HG03378 (cell line): ENCODE data around the gene RET.

Experiments used
- ATAC-seq: cut with Tn5 transposase; IDR thresholded peaks from one replicate; pipeline ENCODE4 v1.9.1; 2021; ENCODE audit warnings: mild to moderate bottlenecking, moderate library complexity; ENCODE audit not compliant: unreplicated experiment

RET gene

DNA sequence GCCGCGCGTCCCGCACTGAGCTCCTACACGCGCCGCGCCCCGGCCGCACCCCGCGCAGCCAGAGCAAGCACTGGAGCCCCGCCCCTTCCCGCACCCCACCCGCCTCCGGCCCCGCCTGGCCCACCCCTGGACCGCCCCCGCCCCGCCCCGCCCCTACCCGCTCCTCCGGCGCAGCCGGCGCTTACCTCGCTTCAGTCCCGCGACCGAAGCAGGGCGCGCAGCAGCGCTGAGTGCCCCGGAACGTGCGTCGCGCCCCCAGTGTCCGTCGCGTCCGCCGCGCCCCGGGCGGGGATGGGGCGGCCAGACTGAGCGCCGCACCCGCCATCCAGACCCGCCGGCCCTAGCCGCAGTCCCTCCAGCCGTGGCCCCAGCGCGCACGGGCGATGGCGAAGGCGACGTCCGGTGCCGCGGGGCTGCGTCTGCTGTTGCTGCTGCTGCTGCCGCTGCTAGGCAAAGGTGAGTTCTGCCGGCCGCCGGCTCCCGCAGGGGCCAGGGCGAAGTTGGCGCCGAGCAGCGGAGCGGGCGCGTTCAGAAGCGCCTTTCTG is at the start of gene RET:
Gene RET (plus strand): TSS at position 194 of the 545 bp plus-strand sequence. CDS start 190 bp downstream, at position 384.
- no peak for ATAC-seq

DNA sequence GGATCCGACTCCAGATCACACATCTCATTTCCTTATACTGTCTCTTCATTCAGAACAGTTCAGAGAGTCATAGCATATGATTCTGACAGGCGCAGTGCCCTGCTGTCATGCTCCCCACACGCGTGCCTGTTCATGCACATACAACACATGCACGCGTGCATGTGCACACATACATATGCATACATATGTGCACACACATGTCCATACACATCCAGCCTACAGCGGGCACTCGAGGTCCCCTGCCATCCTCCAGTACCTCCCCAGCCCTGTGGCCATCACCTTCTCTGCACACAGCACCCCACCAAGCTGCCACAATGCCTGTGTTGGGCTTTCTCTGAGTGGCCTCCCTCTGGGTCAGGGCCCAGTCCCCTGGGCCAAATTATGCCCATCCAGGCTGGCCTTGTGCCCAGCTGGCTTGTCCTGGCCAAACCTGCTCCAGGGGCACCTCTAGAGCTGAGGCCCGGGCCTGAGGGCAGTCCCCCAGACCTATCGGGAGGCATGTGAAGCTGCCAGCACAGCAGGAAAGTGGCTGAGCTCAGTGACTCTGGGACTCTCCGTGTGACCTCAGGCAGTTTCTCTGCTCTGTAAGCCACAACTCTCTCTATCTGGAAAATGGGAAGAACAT is 49.4 kb upstream of the RET start:
- ATAC-seq = no peak

DNA sequence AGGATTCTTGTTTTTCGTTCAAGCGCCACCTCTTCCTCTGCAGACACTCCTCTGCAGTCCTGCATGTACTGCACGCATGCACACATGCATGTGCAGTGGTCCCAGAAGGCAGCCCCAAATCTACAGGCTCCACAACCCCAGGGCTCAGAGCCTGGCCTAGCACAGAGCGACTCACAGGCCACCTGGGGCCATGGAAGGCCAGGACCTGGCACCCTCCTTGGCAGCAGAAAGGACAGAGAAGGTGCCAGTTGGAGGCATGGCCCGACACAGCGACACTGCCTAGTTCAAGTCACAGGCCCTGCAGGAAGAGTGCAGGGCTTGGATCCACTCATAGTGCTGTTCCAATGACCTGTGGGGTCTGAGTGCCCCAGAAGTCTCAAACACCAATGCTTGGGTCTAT is 48.7 kb upstream of the RET start:
- no peak for ATAC-seq

GRCh38 chr10:43029043-43029442 is 47.8 kb upstream of the RET start:
- no peak for ATAC-seq

- ATAC-seq = no peak
These were observed 44.3 kb upstream of the RET start for GRCh38 chr10:43032613-43033012.

DNA sequence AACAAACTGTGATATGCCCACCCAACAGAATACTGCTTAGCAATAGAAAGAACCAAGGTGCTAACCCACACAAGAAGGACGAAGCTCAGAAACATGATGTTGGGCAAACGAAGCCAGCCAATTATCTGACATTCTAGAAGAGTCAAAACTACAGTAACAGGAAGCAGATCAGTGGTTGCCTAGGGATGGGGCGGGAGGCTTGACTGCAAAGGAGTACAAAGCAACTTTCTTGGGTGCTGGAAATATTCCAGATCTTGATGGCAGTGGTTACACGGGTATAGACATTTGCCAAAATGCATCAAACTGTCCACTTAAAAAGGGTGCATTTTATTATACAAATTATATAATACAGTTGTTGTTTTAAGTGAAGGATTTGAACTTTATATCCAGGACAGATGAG is 41.1 kb upstream of the RET start:
- no peak for ATAC-seq

- ATAC-seq = no peak
These were observed 40.1 kb upstream of the RET start for GRCh38 chr10:43036481-43037428.

- ATAC-seq = no peak
These were observed 39.4 kb upstream of the RET start for GRCh38 chr10:43037440-43037839.

DNA sequence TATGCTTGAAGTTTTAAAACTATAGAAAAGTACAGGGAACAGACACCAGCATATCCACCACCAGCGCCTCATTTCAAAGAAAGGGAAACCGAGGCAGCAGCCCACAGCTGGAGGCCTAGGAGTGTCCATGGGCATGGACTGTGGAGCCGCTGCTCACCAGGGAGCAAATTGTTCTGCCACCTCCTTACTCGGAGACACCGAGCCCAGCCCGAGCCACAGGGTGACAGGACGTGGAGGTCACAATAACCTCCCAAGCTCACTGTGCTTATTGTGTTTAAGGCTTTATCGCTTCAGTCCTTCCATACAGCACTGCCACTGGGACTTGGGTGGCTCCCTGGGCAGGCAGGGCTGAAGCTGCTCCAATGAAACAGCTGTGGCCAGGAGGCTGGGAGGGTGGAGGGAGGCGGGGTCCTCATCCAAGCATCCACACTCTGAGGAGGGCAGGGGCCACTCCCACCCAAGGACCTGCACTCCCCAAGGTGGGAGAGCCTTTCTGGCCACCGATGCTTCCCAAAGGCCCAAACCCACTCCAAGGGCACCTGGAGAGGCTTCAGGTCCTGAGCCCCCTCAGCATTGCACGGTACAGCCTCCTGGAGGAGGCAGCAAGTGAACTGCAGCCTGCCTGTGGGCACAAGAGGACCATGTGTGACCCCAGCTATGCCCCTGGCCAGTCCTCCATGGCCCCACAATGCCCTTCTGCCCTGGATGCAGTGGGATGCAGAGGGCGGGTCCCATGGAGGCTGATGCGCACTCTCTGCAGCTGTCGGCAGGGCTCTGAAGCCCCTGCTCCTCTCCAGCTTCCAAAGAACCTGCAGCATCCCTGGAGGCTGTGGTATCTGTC is 38.7 kb upstream of the RET start:
- ATAC-seq = no peak

DNA sequence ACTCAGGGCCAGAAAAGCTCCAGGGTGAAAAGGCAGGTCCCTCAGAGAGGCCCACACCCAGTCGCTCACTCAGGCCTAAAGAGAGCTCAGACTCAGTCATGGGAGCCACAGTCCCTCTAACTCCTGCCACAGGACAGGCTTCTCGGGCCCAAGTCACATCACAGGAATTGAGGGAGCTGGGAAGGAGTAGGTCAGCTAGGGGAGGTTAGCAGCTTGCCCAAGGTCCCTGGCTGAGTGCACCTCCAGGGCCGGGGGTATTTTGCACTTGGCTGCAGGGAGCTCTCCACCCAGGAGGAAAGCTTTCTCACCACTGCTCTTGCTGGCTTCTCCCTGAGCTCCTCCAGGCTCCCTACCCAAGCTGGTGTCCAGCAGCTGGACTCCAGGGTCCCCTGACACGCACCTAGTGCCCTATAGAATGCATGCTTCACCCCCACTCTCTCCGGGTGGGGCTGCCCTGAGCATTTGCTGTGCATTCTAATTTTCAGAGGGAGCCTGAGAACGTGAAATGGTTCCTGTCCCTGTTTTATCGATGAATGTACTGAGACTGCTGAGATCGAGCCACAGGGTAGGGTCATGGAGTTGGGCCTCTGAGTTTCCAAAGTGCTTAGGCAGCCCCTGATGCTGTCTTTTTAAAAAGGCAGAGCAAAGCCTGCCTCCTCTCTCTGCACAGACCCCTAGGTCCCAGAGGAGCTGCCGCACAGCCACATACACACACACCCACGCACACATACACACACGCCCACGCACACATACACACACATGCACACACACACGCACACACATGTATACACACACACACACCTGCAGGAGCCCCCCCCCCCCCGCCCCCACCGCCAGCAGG is 37.9 kb upstream of the RET start:
- ATAC-seq = no peak

DNA sequence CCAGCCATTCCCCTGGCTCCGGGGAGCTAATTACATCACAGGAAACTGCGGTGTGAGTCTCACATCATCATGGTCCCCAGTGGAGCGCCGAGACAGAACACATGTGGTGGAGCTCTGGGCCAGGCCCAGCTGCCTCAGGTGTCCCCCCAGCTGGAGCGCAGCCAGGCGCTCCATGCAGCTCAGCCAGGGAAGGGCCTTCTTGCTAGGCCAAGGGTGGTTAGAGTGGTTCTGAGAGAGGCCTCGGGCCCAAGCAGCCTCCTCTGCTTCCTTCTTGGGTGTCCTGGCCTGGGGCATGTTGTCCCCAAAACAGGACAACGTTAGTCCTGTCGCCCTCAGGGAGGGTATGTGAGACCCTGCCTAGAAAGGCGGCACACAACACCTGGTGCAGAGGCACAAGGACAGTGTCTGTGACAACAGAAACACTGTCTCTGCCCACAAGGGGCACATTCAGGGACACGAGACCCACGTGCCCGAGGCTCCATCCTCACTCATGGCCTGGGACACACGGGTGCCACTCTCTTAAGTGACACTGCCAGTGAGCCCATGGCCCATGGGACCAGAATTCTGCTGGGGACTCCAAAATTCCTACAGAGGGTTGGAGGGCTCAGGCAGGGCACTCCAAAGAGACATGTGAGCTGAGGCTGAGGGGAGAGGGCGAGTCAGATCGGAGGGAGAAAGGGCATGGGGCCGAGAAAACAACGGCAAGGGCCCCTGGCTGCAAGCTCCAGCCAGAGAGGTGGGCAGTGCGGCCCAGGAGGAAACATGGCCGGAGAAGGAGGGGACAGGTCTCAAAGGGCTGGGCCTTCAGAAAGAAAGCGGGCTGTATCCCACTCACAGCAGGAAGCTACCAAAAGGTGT is 37.0 kb upstream of the RET start:
- ATAC-seq = no peak

- ATAC-seq = no peak
These were observed 36.2 kb upstream of the RET start for GRCh38 chr10:43040482-43041256.

DNA sequence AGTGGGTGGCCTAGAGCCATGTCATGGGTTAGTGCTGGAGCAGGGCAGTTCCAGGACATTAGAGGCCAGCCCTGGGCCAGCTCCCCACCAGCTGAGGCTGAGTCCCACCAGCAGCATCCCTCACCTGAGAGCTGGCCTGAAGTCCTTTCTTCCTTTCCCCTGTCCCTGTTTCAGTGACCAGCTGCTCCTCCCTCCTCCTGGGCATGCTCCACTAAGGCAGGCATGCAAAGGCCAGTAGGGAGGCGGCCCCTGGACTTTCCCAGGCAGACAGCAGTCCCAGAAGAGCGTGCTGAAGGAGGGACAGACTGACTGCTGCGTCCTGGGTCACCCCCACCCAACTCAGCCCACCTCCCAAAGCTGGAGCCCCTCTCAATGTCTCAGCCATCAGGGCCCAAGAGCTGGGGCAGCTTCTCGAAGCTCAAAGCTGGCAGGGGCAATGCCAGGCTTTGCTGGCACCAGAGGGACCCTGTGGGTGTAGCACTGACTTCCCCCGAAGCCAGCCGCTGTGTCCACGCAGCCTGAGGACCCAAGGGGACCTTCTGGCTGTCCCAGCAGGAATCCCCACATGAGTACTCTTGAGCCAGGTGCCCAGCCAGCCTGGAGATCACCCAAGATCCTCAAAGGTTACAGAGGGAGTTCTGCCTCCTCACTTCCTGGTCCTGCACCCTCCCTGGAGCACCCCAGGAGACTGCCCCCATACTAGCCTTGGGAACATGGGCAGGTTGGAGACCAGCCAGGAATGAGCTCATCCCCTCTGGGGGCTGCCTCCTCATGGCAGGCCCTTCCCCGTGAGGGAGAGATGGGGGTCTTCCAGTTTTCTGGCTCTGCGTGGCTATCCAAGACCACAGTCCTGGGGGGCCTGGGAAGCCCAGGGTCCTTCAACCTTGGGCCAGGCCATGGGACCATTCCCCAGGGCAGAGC is 35.2 kb upstream of the RET start:
- no peak for ATAC-seq

DNA sequence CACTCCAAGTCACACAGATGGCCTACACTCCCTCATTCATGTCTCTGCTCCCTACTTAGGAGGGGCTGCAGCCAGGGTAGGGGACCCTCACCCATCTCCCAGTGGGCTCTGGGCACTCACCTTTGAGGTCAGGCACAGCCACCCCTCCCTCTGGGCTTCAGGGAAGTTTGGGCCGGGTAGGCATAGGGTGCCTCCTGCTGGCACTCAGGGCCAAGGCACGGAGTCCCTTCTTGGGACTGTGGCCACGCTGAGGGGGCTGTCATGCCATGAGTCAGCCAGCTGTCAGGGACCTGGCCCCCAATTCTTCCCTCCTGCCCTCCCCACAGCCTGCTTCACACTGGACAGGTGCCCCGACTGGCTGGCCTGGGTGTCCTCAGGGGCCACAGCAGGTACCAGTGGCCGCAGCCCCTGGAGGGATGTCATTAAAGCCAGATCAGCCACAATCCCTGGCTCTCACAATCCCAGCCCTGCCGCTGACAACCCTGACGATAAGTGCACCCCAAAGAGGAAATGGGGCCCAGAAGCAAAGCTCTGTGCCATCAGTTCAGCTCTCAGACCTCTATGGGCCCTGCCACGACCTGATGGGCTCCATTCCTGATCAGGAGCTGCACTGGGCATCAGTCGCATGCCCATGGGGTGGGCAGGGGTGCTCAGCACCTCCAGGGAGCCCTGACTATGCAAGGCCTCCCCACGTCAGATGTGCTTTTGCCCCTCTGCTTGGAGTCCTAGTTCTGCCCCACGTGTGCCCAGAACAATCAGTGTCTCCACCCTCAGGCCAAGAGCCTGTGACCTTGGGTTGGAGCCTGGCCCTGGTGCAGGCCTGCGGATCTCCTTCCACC is 34.1 kb upstream of the RET start:
- ATAC-seq = no peak

DNA sequence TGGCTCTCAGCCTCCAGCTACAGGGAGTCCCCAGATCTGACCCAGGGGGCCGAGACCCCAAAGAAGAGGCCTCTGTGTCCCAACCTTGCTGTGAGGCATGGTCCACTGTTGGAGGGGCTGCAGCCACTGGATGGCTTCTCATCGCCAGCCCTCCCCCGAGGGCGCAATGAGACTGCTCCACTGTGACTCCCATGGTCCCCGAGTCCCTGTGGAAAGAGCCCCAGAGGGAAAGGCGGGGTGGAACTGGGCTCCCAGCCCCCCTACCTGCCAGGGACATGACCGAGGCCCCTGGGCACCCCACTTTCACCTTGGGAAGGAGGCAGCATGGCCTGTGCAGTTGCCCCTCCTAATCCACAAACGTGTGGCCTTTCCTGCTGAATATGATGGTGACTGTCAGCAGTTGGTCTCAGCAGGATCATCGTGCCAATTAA is 33.5 kb upstream of the RET start:
- no peak for ATAC-seq

GRCh38 chr10:43043773-43044447 is 33.0 kb upstream of the RET start:
- no peak for ATAC-seq
